Neuronal stem cell (in vitro differentiated cells): ENCODE measurements around the gene CSMD2.

Source experiments
- DNase-seq: peaks from one replicate; pipeline ENCODE4 v3.0.0-alpha.2; 2013; ENCODE audit warnings: low spot score
- H2AFZ ChIP-seq: one replicate; pipeline ENCODE4 v1.6.1; 2013; ENCODE audit warnings: mild to moderate bottlenecking, low read length, inconsistent platforms
- H2AK5ac ChIP-seq: 2 replicates; pipeline ENCODE4 v1.6.1; 2013; ENCODE audit warnings: low read depth, mild to moderate bottlenecking, inconsistent platforms, low read length, moderate library complexity, mixed read lengths
- H2BK120ac ChIP-seq: 2 replicates; pipeline ENCODE4 v1.6.1; 2013; ENCODE audit warnings: low read depth, mild to moderate bottlenecking, inconsistent platforms, low read length, moderate library complexity, mixed read lengths
- H2BK12ac ChIP-seq: one replicate; pipeline ENCODE4 v1.6.1; 2013; ENCODE audit warnings: low read length, inconsistent platforms
- H2BK15ac ChIP-seq: 2 replicates; pipeline ENCODE4 v1.6.1; 2013; ENCODE audit warnings: mild to moderate bottlenecking, low read length, inconsistent platforms, mixed read lengths
- H2BK5ac ChIP-seq: one replicate; pipeline ENCODE4 v1.6.1; 2013; ENCODE audit warnings: inconsistent platforms, mild to moderate bottlenecking, low read length, moderate library complexity
- H3K14ac ChIP-seq: one replicate; pipeline ENCODE4 v1.6.1; 2013; ENCODE audit warnings: low read length, inconsistent platforms
- H3K18ac ChIP-seq: 2 replicates; pipeline ENCODE4 v1.6.1; 2013; ENCODE audit warnings: low read length, inconsistent platforms
- H3K23ac ChIP-seq: 2 replicates; pipeline ENCODE4 v1.6.1; 2013; ENCODE audit warnings: low read depth, mild to moderate bottlenecking, mixed read lengths, low read length, inconsistent platforms; ENCODE audit not compliant: poor library complexity
- H3K27ac ChIP-seq: replicated peaks from 3 replicates; pipeline ENCODE4 v1.5.1; 2013; ENCODE audit warnings: low read length, inconsistent platforms
- H3K27me3 ChIP-seq, 3 experiments: 2 replicates each; pipeline ENCODE4 v1.6.1; 2013; ENCODE audit warnings: low read length in 3 of 3, mild to moderate bottlenecking in 2 of 3, inconsistent platforms in 1 of 3, low read depth in 1 of 3, mixed read lengths in 1 of 3, moderate library complexity in 1 of 3; ENCODE audit not compliant: control insufficient read depth in 3 of 3, insufficient read depth in 3 of 3
- H3K36me3 ChIP-seq, 2 donors: replicated peaks in 1 of 2; 2 replicates each; pipeline ENCODE4 v1.6.1; 2013; ENCODE audit warnings: low read length in 2 of 2; ENCODE audit not compliant: control insufficient read depth in 2 of 2, insufficient read depth in 2 of 2
- H3K4ac ChIP-seq: 2 replicates; pipeline ENCODE4 v1.6.1; 2013; ENCODE audit warnings: inconsistent platforms, mild to moderate bottlenecking, low read length, moderate library complexity
- H3K4me1 ChIP-seq, 2 donors: 1 replicate in 1 of 2; 2 replicates in 1 of 2; pipeline ENCODE4 v1.6.1; 2013; ENCODE audit warnings: low read length in 2 of 2, low read depth in 1 of 2; ENCODE audit not compliant: control insufficient read depth in 2 of 2, insufficient read depth in 1 of 2
- H3K4me2 ChIP-seq: one replicate; pipeline ENCODE4 v1.6.1; 2013; ENCODE audit warnings: mild to moderate bottlenecking, low read length, inconsistent platforms; ENCODE audit not compliant: insufficient read depth, poor library complexity, severe bottlenecking
- H3K4me3 ChIP-seq, 2 donors: 2 replicates each; pipeline ENCODE4 v1.5.1; 2013; ENCODE audit warnings: low read length in 2 of 2, mild to moderate bottlenecking in 2 of 2, inconsistent platforms in 1 of 2, moderate library complexity in 1 of 2
- H3K79me1 ChIP-seq: one replicate; pipeline ENCODE4 v1.6.1; 2013; ENCODE audit warnings: low read depth, mild to moderate bottlenecking, inconsistent platforms, low read length, moderate library complexity
- H3K9ac ChIP-seq: one replicate; pipeline ENCODE4 v1.6.1; 2013; ENCODE audit warnings: mild to moderate bottlenecking, low read depth, low read length, inconsistent platforms; ENCODE audit not compliant: poor library complexity
- H3K9me3 ChIP-seq, 2 donors: replicated peaks in 1 of 2; 2 replicates each; pipeline versions ENCODE3 to v1.6.1; 2013; ENCODE audit warnings: low read length in 2 of 2, mild to moderate bottlenecking in 2 of 2, inconsistent platforms in 1 of 2, low read depth in 1 of 2, mixed read lengths in 1 of 2, moderate library complexity in 1 of 2; ENCODE audit not compliant: control insufficient read depth in 2 of 2, insufficient read depth in 1 of 2
- H4K8ac ChIP-seq: one replicate; pipeline ENCODE4 v1.6.1; 2013; ENCODE audit warnings: low read depth, mild to moderate bottlenecking, inconsistent platforms, low read length, moderate library complexity
- H4K91ac ChIP-seq: one replicate; pipeline ENCODE4 v1.6.1; 2013; ENCODE audit warnings: low read length, low read depth, mild to moderate bottlenecking, inconsistent platforms; ENCODE audit not compliant: poor library complexity
- WGBS, 2 donors: extraction: QIAGEN DNeasy Blood & Tissue Kit; methylation state at CpG; one replicate each; pipeline ENCODE4 v1.1.7; 2013; ENCODE audit warnings: missing lambda C conversion rate in 2 of 2, mixed read lengths in 1 of 2; ENCODE audit not compliant: insufficient read length in 2 of 2, insufficient replicate concordance in 1 of 2; ENCODE audit errors: extremely low coverage in 2 of 2; 5-methylcytosine and 5-hydroxymethylcytosine counted together

CSMD2 gene

DNA sequence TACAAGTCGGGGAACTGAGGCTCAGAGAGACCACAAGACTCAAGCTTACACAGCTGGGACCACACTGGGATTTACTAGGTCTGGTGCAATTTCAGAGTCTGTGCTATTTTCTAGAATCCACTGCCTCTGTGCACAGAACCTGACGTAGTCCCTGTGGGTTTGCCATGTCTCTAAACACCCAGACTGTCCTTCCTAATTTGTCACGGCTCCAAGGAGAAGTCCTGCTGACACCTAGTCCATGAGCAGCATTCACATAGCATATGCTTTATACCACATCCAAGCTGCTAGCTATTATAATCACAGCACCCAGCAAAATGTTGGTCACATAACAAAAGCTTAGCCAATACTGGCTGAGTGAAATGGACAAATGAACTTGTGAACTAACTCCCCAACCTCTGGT is 380.2 kb downstream of the CSMD2 start:
- H3K36me3 ChIP-seq: no peaks in the 10 kb centered on the region
- no peak overlapping the region for H3K4ac ChIP-seq
- H3K23ac ChIP-seq: no peak overlapping the region
- H3K4me2 ChIP-seq: no peak overlapping the region
- H2AK5ac ChIP-seq: no peak overlapping the region
- no peak overlapping the region for H2BK12ac ChIP-seq
- no peak overlapping the region for H2BK5ac ChIP-seq
- no peak overlapping the region for H2AFZ ChIP-seq
- peaks cover 0 to 6% (median 0%) of the 10 kb centered on the region in 3 experiments for H3K27me3 ChIP-seq
- no peaks in the 10 kb centered on the region for H3K4me1 ChIP-seq
- no peak overlapping the region for H3K14ac ChIP-seq
- H3K9me3 ChIP-seq: no peaks in the 10 kb centered on the region
- no peak overlapping the region for H3K4me3 ChIP-seq
- no peak overlapping the region for H2BK15ac ChIP-seq
- H3K79me1 ChIP-seq: no peaks in the 10 kb centered on the region
- H2BK120ac ChIP-seq: no peak overlapping the region
- H4K8ac ChIP-seq: no peak overlapping the region
- H3K18ac ChIP-seq: no peak overlapping the region
- no CpG with 5 or more reads among the region's 3 CpGs for WGBS, 2 donors
- H3K27ac ChIP-seq: no peak overlapping the region
- no peak overlapping the region for H4K91ac ChIP-seq
- no peak for DNase-seq
- H3K9ac ChIP-seq: no peak overlapping the region

DNA sequence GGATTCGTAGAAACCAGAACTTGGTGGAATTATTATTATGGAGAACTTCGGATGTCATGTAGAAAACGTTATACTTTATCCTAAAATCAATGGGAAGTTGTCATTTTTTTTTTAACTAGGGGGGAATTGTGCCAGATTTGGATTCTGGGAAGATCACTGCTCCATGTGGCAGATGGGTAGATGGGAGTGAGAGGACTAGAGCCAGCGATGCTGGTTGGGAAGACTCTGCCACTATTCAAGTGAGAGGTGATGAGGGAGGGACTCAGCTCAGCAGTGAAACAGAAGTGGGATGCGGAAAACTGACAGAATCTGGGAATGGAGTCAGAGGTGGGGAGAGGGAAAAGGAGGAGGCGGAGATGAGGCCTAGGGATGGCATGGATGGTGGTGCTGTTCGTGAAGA is 382.3 kb downstream of the CSMD2 start:
- DNase-seq: no peak

DNA sequence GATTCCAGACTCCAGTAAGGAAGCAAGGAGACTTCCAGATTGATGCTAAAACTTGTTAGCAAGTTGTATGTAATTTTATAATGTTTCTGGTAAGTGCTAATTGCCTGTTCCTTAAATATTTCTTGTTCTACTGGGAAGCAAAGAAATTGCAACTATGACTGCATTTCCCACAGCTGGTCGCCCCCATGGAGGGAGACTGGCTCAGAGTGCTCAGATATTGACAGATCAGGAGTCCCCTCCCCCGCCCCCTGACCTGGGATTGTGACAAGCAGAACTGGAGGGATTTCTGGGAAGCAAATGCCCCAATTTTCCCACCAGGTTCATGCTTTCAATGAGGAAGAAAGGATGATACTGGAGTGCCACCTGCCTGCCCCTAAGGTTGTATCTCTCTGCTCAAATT is 383.4 kb downstream of the CSMD2 start:
- Histone ChIP-seq H3K9me3 (no peaks in the 10 kb centered on the region), H3K27me3 (peaks cover 0 to 6% (median 0%) of the 10 kb centered on the region in 3 experiments), H2BK5ac (no peak overlapping the region), H3K14ac (no peak overlapping the region), H2AK5ac (no peak overlapping the region), H3K27ac (no peak overlapping the region), H3K4me1 (peaks cover 0 to 2% of the 10 kb centered on the region in 2 donors), H3K4ac (no peak overlapping the region), H2AFZ (no peak overlapping the region), H4K8ac (no peak overlapping the region), H3K4me2 (no peak overlapping the region), H3K9ac (no peak overlapping the region), H3K36me3 (no peaks in the 10 kb centered on the region), H3K4me3 (no peak overlapping the region), H2BK12ac (no peak overlapping the region), H4K91ac (no peak overlapping the region), H3K23ac (no peak overlapping the region), H3K18ac (no peak overlapping the region), H2BK120ac (no peak overlapping the region), H3K79me1 (no peaks in the 10 kb centered on the region), H2BK15ac (no peak overlapping the region)
- no CpG with 5 or more reads among the region's 2 CpGs for WGBS, 2 donors
- DNase-seq: no peak

More for the DNA sequence above, 382.3 kb downstream of the CSMD2 start:
- Histone ChIP-seq H3K9ac (no peak overlapping the region), H3K79me1 (no peaks in the 10 kb centered on the region), H2AFZ (no peak overlapping the region), H3K23ac (no peak overlapping the region), H3K9me3 (no peaks in the 10 kb centered on the region), H2BK15ac (no peak overlapping the region), H2BK5ac (no peak overlapping the region), H2AK5ac (no peak overlapping the region), H4K91ac (no peak overlapping the region), H2BK12ac (no peak overlapping the region), H3K4me3 (no peak overlapping the region), H3K4ac (no peak overlapping the region), H3K4me2 (no peak overlapping the region), H2BK120ac (no peak overlapping the region), H3K4me1 (peaks cover 0 to 2% of the 10 kb centered on the region in 2 donors), H3K27me3 (peaks cover 0 to 6% (median 0%) of the 10 kb centered on the region in 3 experiments), H3K36me3 (no peaks in the 10 kb centered on the region), H3K18ac (no peak overlapping the region), H3K27ac (no peak overlapping the region), H3K14ac (no peak overlapping the region), H4K8ac (no peak overlapping the region)
- WGBS, 2 donors: no CpG with 5 or more reads among the region's 7 CpGs

DNA sequence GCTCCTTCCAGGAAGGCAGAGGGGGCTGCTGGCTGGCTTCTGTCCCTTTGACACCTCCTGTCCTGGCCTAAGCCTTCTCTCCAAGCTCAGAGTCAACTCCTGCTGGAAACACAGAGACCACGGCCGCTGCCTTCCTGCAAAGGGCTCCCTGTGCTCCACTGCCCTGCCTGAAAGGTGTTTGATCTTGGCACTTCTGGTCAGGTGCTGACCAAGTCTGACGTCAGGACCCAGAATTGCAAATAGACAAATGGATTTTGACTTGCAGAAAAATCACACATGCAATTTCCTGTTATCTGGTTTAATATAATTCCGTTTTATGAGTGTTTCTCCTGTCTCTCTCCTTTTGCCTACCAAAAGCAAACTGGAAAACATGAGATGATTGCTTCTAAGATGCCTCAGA is 387.7 kb downstream of the CSMD2 start:
- Histone ChIP-seq H3K36me3 (no peaks in the 10 kb centered on the region), H2BK5ac (no peak overlapping the region), H2AFZ (no peak overlapping the region), H2BK120ac (no peak overlapping the region), H3K79me1 (no peaks in the 10 kb centered on the region), H3K4ac (no peak overlapping the region), H4K8ac (no peak overlapping the region), H3K4me1 (peaks cover 0 to 11% of the 10 kb centered on the region in 2 donors), H3K27ac (no peak overlapping the region), H3K9me3 (no peaks in the 10 kb centered on the region), H4K91ac (no peak overlapping the region), H3K9ac (no peak overlapping the region), H3K18ac (no peak overlapping the region), H3K4me3 (no peak overlapping the region), H3K27me3 (no peaks in the 10 kb centered on the region), H3K14ac (no peak overlapping the region), H2BK12ac (no peak overlapping the region), H3K23ac (no peak overlapping the region), H2AK5ac (no peak overlapping the region), H3K4me2 (no peak overlapping the region), H2BK15ac (no peak overlapping the region)
- WGBS, 2 donors: no CpG with 5 or more reads among the region's 4 CpGs
- DNase-seq: no peak
